OCI-LY3 (cell line): ENCODE data around the gene CRCP.

Experiments used
- H2AFZ ChIP-seq: fragments of 200-600, 300-600 bp; shearing (Covaris generic); 2 replicates; pipeline ENCODE4 v1.6.0; 2014; ENCODE audit warnings: antibody characterized with exemption, low read depth, low read length
- H3K27ac ChIP-seq: fragments of 200-600, 300-600 bp; sonication (generic); 2 replicates; pipeline ENCODE4 v1.5.1; 2014; ENCODE audit warnings: mild to moderate bottlenecking, low read length, moderate library complexity, mixed read lengths
- H3K27me3 ChIP-seq: fragments of 200-600, 300-600 bp; sonication (generic); 2 replicates; pipeline ENCODE4 v1.6.1; 2014; ENCODE audit warnings: low read depth, low read length, mixed read lengths
- H3K36me3 ChIP-seq: fragments of 200-600, 300-600 bp; sonication (generic); replicated peaks from 2 replicates; pipeline ENCODE3; 2014; ENCODE audit warnings: low read depth, low read length, mixed read lengths
- H3K4me1 ChIP-seq: fragments of 300-600, 200-600 bp; sonication (generic); 2 replicates; pipeline ENCODE4 v1.6.1; 2014; ENCODE audit warnings: low read length, mixed read lengths
- H3K4me2 ChIP-seq: fragments of 200-600, 300-600 bp; sonication (generic); 2 replicates; pipeline ENCODE4 v1.6.1; 2014; ENCODE audit warnings: low read length, mixed read lengths
- H3K4me3 ChIP-seq: fragments of 300-600, 200-600 bp; sonication (generic); 2 replicates; pipeline ENCODE4 v1.5.1; 2014; ENCODE audit warnings: antibody characterized with exemption, mild to moderate bottlenecking, low read length, moderate library complexity
- H3K79me2 ChIP-seq: fragments of 300-600, 200-600 bp; shearing (Covaris generic); 2 replicates; pipeline ENCODE4 v1.6.1; 2014; ENCODE audit warnings: mild to moderate bottlenecking, low read length, mixed read lengths
- H3K9ac ChIP-seq: fragments of 300-600, 200-600 bp; shearing (Covaris generic); 2 replicates; pipeline ENCODE4 v1.6.0; 2014; ENCODE audit warnings: mild to moderate bottlenecking, low read length, moderate library complexity
- H3K9me3 ChIP-seq: fragments of 200-600, 300-600 bp; shearing (Covaris generic); 2 replicates; pipeline ENCODE4 v1.6.1; 2014; ENCODE audit warnings: low read length, mixed read lengths; ENCODE audit not compliant: insufficient read depth
- H4K20me1 ChIP-seq: fragments of 200-600, 300-600 bp; sonication (generic); 2 replicates; pipeline ENCODE4 v1.6.1; 2016; ENCODE audit warnings: low read length, mixed read lengths; ENCODE audit not compliant: insufficient read depth
- EZH2phosphoT487 ChIP-seq: fragments of 200-600 bp; shearing (Covaris generic); IDR thresholded peaks from 2 replicates; pipeline ENCODE4 v1.6.1; 2018; ENCODE audit warnings: antibody characterized with exemption, mixed run types, low read depth
- TF ChIP-seq, protein P1 (sequence below): fragments of 200-600, 300-600 bp; sonication (generic); IDR thresholded peaks from 2 replicates; pipeline ENCODE4 v1.5.1; 2014; ENCODE audit warnings: antibody characterized with exemption, low read length, low read depth

The CRCP gene

GRCh38 chr7:66182920-66183319 is 68.3 kb downstream of the CRCP start:
- Histone ChIP-seq H3K79me2 (no peaks in the 10 kb centered on the region), H3K9me3 (0 out of 2 replicates have a peak, but pooled peaks cover 4% of the 10 kb centered on the region), H2AFZ (no peak overlapping the region), H3K4me2 (no peak overlapping the region), H3K9ac (no peak overlapping the region), H3K4me3 (no peak overlapping the region), H3K27ac (no peak overlapping the region), H3K36me3 (no peaks in the 10 kb centered on the region), H3K27me3 (no peaks in the 10 kb centered on the region), H3K4me1 (peaks cover 5% of the 10 kb centered on the region), H4K20me1 (no peaks in the 10 kb centered on the region)
- TF ChIP-seq, protein P1, sequence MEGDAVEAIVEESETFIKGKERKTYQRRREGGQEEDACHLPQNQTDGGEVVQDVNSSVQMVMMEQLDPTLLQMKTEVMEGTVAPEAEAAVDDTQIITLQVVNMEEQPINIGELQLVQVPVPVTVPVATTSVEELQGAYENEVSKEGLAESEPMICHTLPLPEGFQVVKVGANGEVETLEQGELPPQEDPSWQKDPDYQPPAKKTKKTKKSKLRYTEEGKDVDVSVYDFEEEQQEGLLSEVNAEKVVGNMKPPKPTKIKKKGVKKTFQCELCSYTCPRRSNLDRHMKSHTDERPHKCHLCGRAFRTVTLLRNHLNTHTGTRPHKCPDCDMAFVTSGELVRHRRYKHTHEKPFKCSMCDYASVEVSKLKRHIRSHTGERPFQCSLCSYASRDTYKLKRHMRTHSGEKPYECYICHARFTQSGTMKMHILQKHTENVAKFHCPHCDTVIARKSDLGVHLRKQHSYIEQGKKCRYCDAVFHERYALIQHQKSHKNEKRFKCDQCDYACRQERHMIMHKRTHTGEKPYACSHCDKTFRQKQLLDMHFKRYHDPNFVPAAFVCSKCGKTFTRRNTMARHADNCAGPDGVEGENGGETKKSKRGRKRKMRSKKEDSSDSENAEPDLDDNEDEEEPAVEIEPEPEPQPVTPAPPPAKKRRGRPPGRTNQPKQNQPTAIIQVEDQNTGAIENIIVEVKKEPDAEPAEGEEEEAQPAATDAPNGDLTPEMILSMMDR, result no peak
- TF ChIP-seq EZH2phosphoT487, result no peak

GRCh38 chr7:66183700-66184099 is 69.1 kb downstream of the CRCP start:
- TF ChIP-seq, protein P1, result no peak
- no peak for TF ChIP-seq EZH2phosphoT487
- Histone ChIP-seq H3K4me2 (no peak overlapping the region), H3K79me2 (no peaks in the 10 kb centered on the region), H2AFZ (no peak overlapping the region), H3K4me3 (no peak overlapping the region), H3K4me1 (peaks cover 5% of the 10 kb centered on the region), H3K27me3 (no peaks in the 10 kb centered on the region), H3K9me3 (0 out of 2 replicates have a peak, but pooled peaks cover 4% of the 10 kb centered on the region), H4K20me1 (no peaks in the 10 kb centered on the region), H3K9ac (no peak overlapping the region), H3K27ac (no peak overlapping the region), H3K36me3 (no peaks in the 10 kb centered on the region)

DNA sequence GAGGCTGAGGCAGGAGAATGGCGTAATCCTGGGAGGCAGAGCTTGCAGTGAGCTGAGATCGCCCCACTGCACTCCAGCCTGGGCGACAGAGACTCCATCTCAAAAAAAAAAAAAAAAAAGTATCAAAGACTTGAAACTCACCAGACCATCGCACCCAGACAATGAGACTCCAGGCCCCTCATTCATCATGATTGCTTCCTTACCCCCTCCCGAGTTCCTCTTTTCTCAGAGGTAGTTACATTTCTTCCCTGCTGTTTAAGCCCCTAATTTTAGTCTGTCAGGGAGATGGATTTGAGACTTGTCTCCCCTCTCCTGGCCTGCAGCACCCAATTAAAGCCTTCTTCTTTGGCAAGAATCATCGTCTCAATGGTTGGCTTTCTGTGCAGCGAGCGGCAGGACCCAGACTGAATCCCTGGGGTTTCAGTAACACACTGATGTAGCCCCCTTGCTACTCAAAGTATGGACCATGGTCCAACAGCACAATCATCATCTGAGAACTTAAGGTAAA is 71.1 kb downstream of the CRCP start:
- no peaks in the 10 kb centered on the region for H3K79me2 ChIP-seq

DNA sequence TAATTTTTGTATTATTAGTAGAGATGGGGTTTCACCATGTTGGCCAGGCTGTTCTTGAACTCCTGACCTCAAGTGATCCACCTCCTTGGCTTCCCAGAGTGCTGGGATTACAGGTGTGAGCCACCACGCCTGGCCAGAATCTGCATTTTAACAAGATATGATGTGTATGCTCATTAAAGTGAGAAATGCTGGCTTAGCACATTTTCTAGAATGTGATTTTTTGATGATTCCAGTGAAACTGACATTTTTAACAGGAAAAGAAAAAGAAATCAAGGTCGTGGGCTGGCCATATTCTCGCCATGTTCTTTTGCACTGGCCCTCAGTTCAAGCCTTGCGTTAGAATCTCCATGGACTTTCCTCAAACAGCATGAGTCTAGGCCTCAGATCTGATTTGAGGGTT is 72.3 kb downstream of the CRCP start:
- H2AFZ ChIP-seq, result no peak overlapping the region
- H3K27me3 ChIP-seq, result no peaks in the 10 kb centered on the region
- no peak overlapping the region for H3K27ac ChIP-seq
- no peaks in the 10 kb centered on the region for H3K36me3 ChIP-seq
- H3K4me2 ChIP-seq, result no peak overlapping the region
- H3K79me2 ChIP-seq, result no peaks in the 10 kb centered on the region
- TF ChIP-seq, protein P1, result no peak
- TF ChIP-seq EZH2phosphoT487, result no peak
- H3K9ac ChIP-seq, result no peak overlapping the region
- no peak overlapping the region for H3K4me3 ChIP-seq
- no peaks in the 10 kb centered on the region for H4K20me1 ChIP-seq
- peaks cover 5% of the 10 kb centered on the region for H3K4me1 ChIP-seq
- 0 out of 2 replicates have a peak, but pooled peaks cover 4% of the 10 kb centered on the region for H3K9me3 ChIP-seq

More for the DNA sequence above, 71.1 kb downstream of the CRCP start:
- H3K27ac ChIP-seq, result no peak overlapping the region
- H3K9ac ChIP-seq, result no peak overlapping the region
- H4K20me1 ChIP-seq, result no peaks in the 10 kb centered on the region
- no peak overlapping the region for H3K4me2 ChIP-seq
- no peaks in the 10 kb centered on the region for H3K36me3 ChIP-seq
- TF ChIP-seq EZH2phosphoT487, result no peak
- TF ChIP-seq, protein P1, result no peak
- H3K9me3 ChIP-seq, result 0 out of 2 replicates have a peak, but pooled peaks cover 4% of the 10 kb centered on the region
- H3K27me3 ChIP-seq, result no peaks in the 10 kb centered on the region
- no peak overlapping the region for H3K4me3 ChIP-seq
- H2AFZ ChIP-seq, result no peak overlapping the region
- peaks cover 5% of the 10 kb centered on the region for H3K4me1 ChIP-seq
